Measurements from ENCODE around the gene NOD1. TPM values are rescaled to one million over a fixed set of nuclear protein-coding genes. Genes with fewer than 3 reads are reported as not detected.
"Not testable (repeated sequence)": the region's sequence is repeated elsewhere in the genome, so short reads cannot be mapped to it uniquely, and the experiment has no call there.

NOD1 gene
- total RNA-seq, result 1 to 10 TPM; 1.9 to 8.0 (median 2.6) TPM
- polyA plus RNA-seq, result 1 to 10 TPM; 4.8 to 9.9 TPM

- Histone ChIP-seq H3K4me1 (peaks cover 0 to 6% (median 4%) of the 10 kb centered on the region in 3 donors), H3K27me3 (no peaks in the 10 kb centered on the region), H3K27ac (peak within 1 kb of the TSS; percentile 66 to 89 (median 81)), H3K9me3 (no peaks in the 10 kb centered on the region), H3K36me3 (no peaks in the 10 kb centered on the region), H3K4me3 (peak within 1 kb of the TSS; percentile 57 to 83 (median 60))
- 2% methylated on average over 65 to 77 of the region's 77 CpGs for WGBS, 2 donors
- intact Hi-C loops (cut with DNase I), result no loop called here
- no peak for FAIRE-seq
- peak; percentile 65 to 88 (median 70) for DNase-seq
- TF ChIP-seq CTCF (IDR thresholded peaks at IDR 0.05), result peak in 1 of 4 donors; percentile 9
- peak; percentile 95 to 96 (median 96) for ATAC-seq
Measured at GRCh38 chr7:30478349-30479201, at the start of gene NOD1. NOD1 (minus strand) TSS chr7:30478784; CDS start chr7:30456921, 21,863 bp downstream.

- 64 to 79% methylated on average over 1 of the region's 1 CpG for WGBS, 2 donors
- H3K27me3 ChIP-seq; intact Hi-C loops (cut with DNase I); FAIRE-seq; ATAC-seq; H3K4me3 ChIP-seq; H3K4me1 ChIP-seq; H3K36me3 ChIP-seq; H3K27ac ChIP-seq; DNase-seq; H3K9me3 ChIP-seq: not testable (repeated sequence)
Measured at GRCh38 chr7:30527297-30527696, 48.7 kb upstream of the NOD1 start.

- no peak for ATAC-seq
- FAIRE-seq, result no peak
- WGBS, 2 donors, result 96 to 97% methylated on average over 4 of the region's 4 CpGs
- no peaks in the 10 kb centered on the region for H3K9me3 ChIP-seq
- H3K4me1 ChIP-seq, result peaks cover 0 to under 1% (median 0%) of the 10 kb centered on the region in 3 donors
- H3K27me3 ChIP-seq, result no peaks in the 10 kb centered on the region
- intact Hi-C loops (cut with DNase I), result no loop called here
- H3K27ac ChIP-seq, result no peak overlapping the region
- H3K4me3 ChIP-seq, result no peak overlapping the region
- DNase-seq, result no peak
- TF ChIP-seq CTCF (IDR thresholded peaks at IDR 0.05), result no peak
- no peaks in the 10 kb centered on the region for H3K36me3 ChIP-seq
Measured at GRCh38 chr7:30526163-30526562, 47.6 kb upstream of the NOD1 start.

- intact Hi-C loops (cut with DNase I), result no loop called here
- Histone ChIP-seq H3K4me3 (no peak overlapping the region), H3K4me1 (peaks cover 0 to 3% (median 0%) of the 10 kb centered on the region in 3 donors), H3K27me3 (no peaks in the 10 kb centered on the region), H3K27ac (no peak overlapping the region), H3K36me3 (no peaks in the 10 kb centered on the region), H3K9me3 (no peaks in the 10 kb centered on the region)
- FAIRE-seq (no peak), ATAC-seq (no peak), DNase-seq (no peak)
- WGBS, 2 donors, result 73 to 80% methylated on average over 5 of the region's 5 CpGs
- no peak for TF ChIP-seq CTCF (IDR thresholded peaks at IDR 0.05)
Measured at GRCh38 chr7:30525429-30525828, 46.8 kb upstream of the NOD1 start.

GRCh38 chr7:30524545-30524944, 46.0 kb upstream of the NOD1 start:
- no peak for TF ChIP-seq CTCF (IDR thresholded peaks at IDR 0.05)
- Histone ChIP-seq H3K27ac (peak overlapping the region in 2 of 4 donors; percentile 17 to 36), H3K9me3 (no peaks in the 10 kb centered on the region), H3K27me3 (no peaks in the 10 kb centered on the region), H3K4me1 (peaks cover 0 to 3% (median 0%) of the 10 kb centered on the region in 3 donors), H3K4me3 (no peak overlapping the region), H3K36me3 (no peaks in the 10 kb centered on the region)
- intact Hi-C loops (cut with DNase I), result no loop called here
- FAIRE-seq, result no peak
- ATAC-seq, result no peak
- 38 to 43% methylated on average over 2 of the region's 2 CpGs for WGBS, 2 donors
- no peak for DNase-seq

Measured in pancreas (tissue), 10 donors.